ENCODE results near the gene PYCARD. TPM values are rescaled to one million over a fixed set of nuclear protein-coding genes. Genes with fewer than 3 reads are reported as not detected.

PYCARD gene
- total and polyA plus RNA-seq, 7 experiments from 2014 or later = 13.0 to 80.1 (median 41.0) TPM

- peaks cover 0 to 20% (median 0%) of the 10 kb centered on the region in 11 donors for H3K9me3 Mint-ChIP-seq
- ATAC-seq (no peak), DNase-seq (no peak)
- H3K4me3 Mint-ChIP-seq = peak overlapping the region; percentile 26 to 92 (median 70)
- intact Hi-C loops (cut with micrococcal nuclease) = loop anchor here in 1 of 2 donors (10.0 kb wide), 1 partner anchor 530 kb away; a partner anchor contains a TSS
- H3K36me3 Mint-ChIP-seq = peaks cover 36 to 81% (median 75%) of the 10 kb centered on the region in 5 donors
- peaks cover 52 to 68% of the 10 kb centered on the region in 2 donors for H3K4me1 ChIP-seq (ENCODE audit: control insufficient read depth in 2 of 2, insufficient read depth in 2 of 2, low read length in 2 of 2)
- peaks cover 58 to 85% (median 65%) of the 10 kb centered on the region in 3 experiments for H3K36me3 ChIP-seq (ENCODE audit: control insufficient read depth in 2 of 3, insufficient read depth in 3 of 3, low read length in 3 of 3)
- H3K9me3 ChIP-seq (ENCODE audit: control insufficient read depth in 2 of 3, low read length in 3 of 3) = no peaks in the 10 kb centered on the region
- H3K27ac Mint-ChIP-seq = peak overlapping the region in 7 of 9 donors; percentile 60 to 86 (median 70)
- H3K27ac ChIP-seq (ENCODE audit: low read depth, low read length) = no peak overlapping the region
- no peak overlapping the region for H3K4me3 ChIP-seq (ENCODE audit: low read length)
- peaks cover 0 to 2% (median 0%) of the 10 kb centered on the region in 5 donors for H3K27me3 Mint-ChIP-seq
- H3K27me3 ChIP-seq (ENCODE audit: control insufficient read depth in 2 of 2, insufficient read depth in 2 of 2, low read length in 2 of 2) = no peaks in the 10 kb centered on the region
- ChIA-PET CTCF (no interaction called here), POLR2A (interaction anchor here (0.9 to 4.8 kb wide), 4 partner anchors 11 to 438 kb away, joined by 4 to 35 read pairs (median 14); partner anchors contain the start of gene PYCARD)
- H3K4me1 Mint-ChIP-seq = peaks cover 76 to 91% (median 86%) of the 10 kb centered on the region in 7 donors
Observed at GRCh38 chr16:31184888-31185287, 17.7 kb downstream of the PYCARD start.

GRCh38 chr16:31183432-31184428 lies 18.8 kb downstream of the PYCARD start:
- peaks cover 29 to 73% (median 67%) of the 10 kb centered on the region in 5 donors for H3K36me3 Mint-ChIP-seq
- no peaks in the 10 kb centered on the region for H3K27me3 ChIP-seq (ENCODE audit: control insufficient read depth in 2 of 2, insufficient read depth in 2 of 2, low read length in 2 of 2)
- peak overlapping the region; percentile 2 to 98 (median 79) for H3K27ac Mint-ChIP-seq
- intact Hi-C loops (cut with micrococcal nuclease) = loop anchor here (1.0 to 10.0 kb wide), 2 partner anchors 8 to 531 kb away; a partner anchor contains a TSS
- no peaks in the 10 kb centered on the region for H3K9me3 ChIP-seq (ENCODE audit: control insufficient read depth in 2 of 3, low read length in 3 of 3)
- peaks cover 0 to 3% (median 0%) of the 10 kb centered on the region in 5 donors for H3K27me3 Mint-ChIP-seq
- ChIA-PET POLR2A (interaction anchor here (0.6 to 4.8 kb wide), 7 partner anchors 12 to 525 kb away, joined by 3 to 35 read pairs (median 6); partner anchors contain the start of genes BCKDK, KAT8 and PYCARD), CTCF (no interaction called here)
- H3K27ac ChIP-seq (ENCODE audit: low read depth, low read length) = peak overlapping the region; percentile 30
- H3K36me3 ChIP-seq (ENCODE audit: control insufficient read depth in 2 of 3, insufficient read depth in 3 of 3, low read length in 3 of 3) = peaks cover 47 to 78% (median 53%) of the 10 kb centered on the region in 3 experiments
- peak overlapping the region; percentile 92 to 99 (median 96) for H3K4me3 Mint-ChIP-seq
- peak overlapping the region; percentile 76 for H3K4me3 ChIP-seq (ENCODE audit: low read length)
- H3K9me3 Mint-ChIP-seq = peaks cover 0 to 19% (median 0%) of the 10 kb centered on the region in 11 donors
- ATAC-seq (no peak), DNase-seq (no peak)
- peaks cover 56 to 66% of the 10 kb centered on the region in 2 donors for H3K4me1 ChIP-seq (ENCODE audit: control insufficient read depth in 2 of 2, insufficient read depth in 2 of 2, low read length in 2 of 2)
- H3K4me1 Mint-ChIP-seq = peaks cover 68 to 85% (median 80%) of the 10 kb centered on the region in 7 donors

- POLR2A ChIA-PET = interaction anchor here (0.7 to 4.8 kb wide), 9 partner anchors 13 to 276 kb away, joined by 3 to 35 read pairs (median 4); partner anchors contain the start of genes KAT8 and PYCARD
- H3K27me3 Mint-ChIP-seq = peaks cover 0 to 3% (median 0%) of the 10 kb centered on the region in 5 donors
- no peak for DNase-seq
Observed at GRCh38 chr16:31182391-31182790, 20.2 kb downstream of the PYCARD start.

GRCh38 chr16:31181102-31181830 lies 21.3 kb downstream of the PYCARD start:
- H3K27me3 ChIP-seq (ENCODE audit: control insufficient read depth in 2 of 2, insufficient read depth in 2 of 2, low read length in 2 of 2) = no peaks in the 10 kb centered on the region
- H3K4me3 ChIP-seq (ENCODE audit: low read length) = peak overlapping the region; percentile 76
- H3K9me3 ChIP-seq (ENCODE audit: control insufficient read depth in 2 of 3, low read length in 3 of 3) = no peaks in the 10 kb centered on the region
- H3K4me1 Mint-ChIP-seq = peaks cover 61 to 84% (median 70%) of the 10 kb centered on the region in 7 donors
- H3K27ac ChIP-seq (ENCODE audit: low read depth, low read length) = peak overlapping the region; percentile 90
- DNase-seq (peak in 1 of 9 donors; percentile 54), ATAC-seq (no peak)
- peaks cover 0 to 17% (median 0%) of the 10 kb centered on the region in 11 donors for H3K9me3 Mint-ChIP-seq
- H3K27ac Mint-ChIP-seq = peak overlapping the region; percentile 96 to 100 (median 99)
- CTCF ChIA-PET = interaction anchor here (0.8 to 4.3 kb wide), 2 partner anchors 38 to 107 kb away, joined by 3 to 27 read pairs; partner anchors contain the start of genes ZNF646 and ZNF668
- H3K36me3 ChIP-seq (ENCODE audit: control insufficient read depth in 2 of 3, insufficient read depth in 3 of 3, low read length in 3 of 3) = peaks cover 23 to 54% (median 29%) of the 10 kb centered on the region in 3 experiments
- H3K36me3 Mint-ChIP-seq = peaks cover 21 to 54% (median 47%) of the 10 kb centered on the region in 5 donors
- intact Hi-C loops (cut with micrococcal nuclease) = loop anchor here (2.0 to 10.0 kb wide), 5 partner anchors 86 to 688 kb away; partner anchors contain the start of genes FBRS (in 1 of the 2), SRCAP (in 1 of the 2) and VKORC1 (in 1 of the 2)
- H3K4me1 ChIP-seq (ENCODE audit: control insufficient read depth in 2 of 2, insufficient read depth in 2 of 2, low read length in 2 of 2) = peaks cover 65 to 67% of the 10 kb centered on the region in 2 donors
- peaks cover 0 to 3% (median 0%) of the 10 kb centered on the region in 5 donors for H3K27me3 Mint-ChIP-seq
- H3K4me3 Mint-ChIP-seq = peak overlapping the region; percentile 92 to 99 (median 96)
- POLR2A ChIA-PET = interaction anchor here (0.6 to 6.3 kb wide), 23 partner anchors 8 to 688 kb away, joined by 3 to 183 read pairs (median 6); partner anchors contain the start of genes BCKDK, FBXL19, KAT8 and PRR14

More at GRCh38 chr16:31182391-31182790, 20.2 kb downstream of the PYCARD start:
- Histone ChIP-seq H3K27ac (ENCODE audit: low read depth, low read length) (peak overlapping the region; percentile 30), H3K4me3 (ENCODE audit: low read length) (peak overlapping the region; percentile 76), H3K27me3 (ENCODE audit: control insufficient read depth in 2 of 2, insufficient read depth in 2 of 2, low read length in 2 of 2) (no peaks in the 10 kb centered on the region), H3K9me3 (ENCODE audit: control insufficient read depth in 2 of 3, low read length in 3 of 3) (no peaks in the 10 kb centered on the region), H3K4me1 (ENCODE audit: control insufficient read depth in 2 of 2, insufficient read depth in 2 of 2, low read length in 2 of 2) (peaks cover 65% of the 10 kb centered on the region in 2 donors), H3K36me3 (ENCODE audit: control insufficient read depth in 2 of 3, insufficient read depth in 3 of 3, low read length in 3 of 3) (peaks cover 33 to 65% (median 40%) of the 10 kb centered on the region in 3 experiments)
- peak overlapping the region; percentile 92 to 99 (median 96) for H3K4me3 Mint-ChIP-seq
- peaks cover 67 to 84% (median 73%) of the 10 kb centered on the region in 7 donors for H3K4me1 Mint-ChIP-seq
- peak overlapping the region; percentile 68 to 100 (median 96) for H3K27ac Mint-ChIP-seq
- CTCF ChIA-PET = interaction anchor here (0.7 kb wide), 1 partner anchor 39 kb away, joined by 3 read pairs; no protein-coding TSS in a partner anchor
- H3K9me3 Mint-ChIP-seq = peaks cover 0 to 19% (median 0%) of the 10 kb centered on the region in 11 donors
- peaks cover 29 to 62% (median 57%) of the 10 kb centered on the region in 5 donors for H3K36me3 Mint-ChIP-seq
- ATAC-seq = no peak
- intact Hi-C loops (cut with micrococcal nuclease) = loop anchor here in 1 of 2 donors (10.0 kb wide), 1 partner anchor 532 kb away; a partner anchor contains a TSS

GRCh38 chr16:31179747-31180459 lies 22.7 kb downstream of the PYCARD start, which contains the start of gene FUS:
TSS of gene FUS (plus strand) at chr16:31180139. CDS start at chr16:31180215, 76 bp downstream.
- peaks cover 10 to 40% (median 15%) of the 10 kb centered on the region in 3 experiments for H3K36me3 ChIP-seq (ENCODE audit: control insufficient read depth in 2 of 3, insufficient read depth in 3 of 3, low read length in 3 of 3)
- peak; percentile 87 for ATAC-seq
- peak; percentile 88 to 97 (median 95) for DNase-seq
- Mint-ChIP-seq H3K36me3 (peaks cover 14 to 42% (median 33%) of the 10 kb centered on the region in 5 donors), H3K27me3 (peaks cover 0 to 3% (median 0%) of the 10 kb centered on the region in 5 donors), H3K4me3 (peak within 1 kb of the TSS; percentile 92 to 99 (median 96)), H3K27ac (peak within 1 kb of the TSS; percentile 96 to 100 (median 99)), H3K9me3 (peaks cover 0 to 17% (median 0%) of the 10 kb centered on the region in 11 donors), H3K4me1 (peaks cover 49 to 72% (median 56%) of the 10 kb centered on the region in 7 donors)
- H3K4me3 ChIP-seq (ENCODE audit: low read length) = peak within 1 kb of the TSS; percentile 76
- intact Hi-C loops (cut with micrococcal nuclease) = loop anchor here (1.0 to 10.0 kb wide), 15 partner anchors 21 to 689 kb away; partner anchors contain the start of genes ARMC5 (in 2 of the 2), KAT8 (in 2 of the 2), STX4 (in 2 of the 2) and ZNF646 (in 2 of the 2)
- CTCF ChIA-PET = interaction anchor here (0.8 to 4.3 kb wide), 3 partner anchors 18 to 106 kb away, joined by 3 to 27 read pairs (median 3); partner anchors contain the start of genes ZNF646 and ZNF668
- POLR2A ChIA-PET = interaction anchor here (0.5 to 6.3 kb wide), 46 partner anchors 9 to 1112 kb away, joined by 3 to 183 read pairs (median 6); partner anchors contain the start of genes ARMC5, BCKDK, FBRS and KAT8
- no peaks in the 10 kb centered on the region for H3K9me3 ChIP-seq (ENCODE audit: control insufficient read depth in 2 of 3, low read length in 3 of 3)
- peaks cover 56% of the 10 kb centered on the region in 2 donors for H3K4me1 ChIP-seq (ENCODE audit: control insufficient read depth in 2 of 2, insufficient read depth in 2 of 2, low read length in 2 of 2)
- peak within 1 kb of the TSS; percentile 90 for H3K27ac ChIP-seq (ENCODE audit: low read depth, low read length)
- no peaks in the 10 kb centered on the region for H3K27me3 ChIP-seq (ENCODE audit: control insufficient read depth in 2 of 2, insufficient read depth in 2 of 2, low read length in 2 of 2)

Measured in naive thymus-derived CD4-positive, alpha-beta T cell (primary cell).